MM.1S (cell line): Measurements from ENCODE around the gene SPEM2.

Experiments
- EZH2 ChIP-seq: fragments of 300-600 bp; sonication (generic); optimal IDR thresholded peaks from 2 replicates; pipeline ENCODE3; 2017; ENCODE audit warnings: low read depth, mild to moderate bottlenecking, antibody characterized with exemption, low read length, mixed read lengths
- EZH2phosphoT487 ChIP-seq: fragments of 300-600 bp; sonication (generic); IDR thresholded peaks from 2 replicates; pipeline ENCODE4 v1.6.1; 2018; ENCODE audit warnings: antibody characterized with exemption, low read length
- TF ChIP-seq, protein P1 (sequence below): fragments of 300-600 bp; sonication (generic); IDR thresholded peaks from 2 replicates; pipeline ENCODE4 v1.5.1; 2016; ENCODE audit warnings: antibody characterized with exemption, low read length, mixed read lengths

DNA sequence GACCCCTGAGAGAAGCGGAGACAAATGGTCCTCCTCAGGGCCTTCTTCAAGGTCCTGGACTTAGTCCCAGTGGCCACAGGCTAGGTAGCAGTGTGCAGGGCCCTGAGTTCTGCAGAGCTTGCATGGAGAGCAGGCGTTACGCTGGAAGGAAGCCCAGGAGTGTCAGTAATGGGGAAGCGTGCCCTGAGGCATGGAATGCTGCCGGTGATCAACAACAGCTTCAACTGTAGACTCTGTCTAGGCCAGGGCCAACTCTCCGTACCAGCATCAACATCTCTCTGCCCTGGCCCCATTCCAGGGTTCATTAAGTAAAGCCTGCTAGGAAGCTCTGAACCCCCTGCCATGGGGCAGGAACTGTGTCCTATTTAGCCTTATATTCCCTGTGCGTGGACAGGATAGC is 45.1 kb upstream of the SPEM2 start:
- TF ChIP-seq, protein P1, sequence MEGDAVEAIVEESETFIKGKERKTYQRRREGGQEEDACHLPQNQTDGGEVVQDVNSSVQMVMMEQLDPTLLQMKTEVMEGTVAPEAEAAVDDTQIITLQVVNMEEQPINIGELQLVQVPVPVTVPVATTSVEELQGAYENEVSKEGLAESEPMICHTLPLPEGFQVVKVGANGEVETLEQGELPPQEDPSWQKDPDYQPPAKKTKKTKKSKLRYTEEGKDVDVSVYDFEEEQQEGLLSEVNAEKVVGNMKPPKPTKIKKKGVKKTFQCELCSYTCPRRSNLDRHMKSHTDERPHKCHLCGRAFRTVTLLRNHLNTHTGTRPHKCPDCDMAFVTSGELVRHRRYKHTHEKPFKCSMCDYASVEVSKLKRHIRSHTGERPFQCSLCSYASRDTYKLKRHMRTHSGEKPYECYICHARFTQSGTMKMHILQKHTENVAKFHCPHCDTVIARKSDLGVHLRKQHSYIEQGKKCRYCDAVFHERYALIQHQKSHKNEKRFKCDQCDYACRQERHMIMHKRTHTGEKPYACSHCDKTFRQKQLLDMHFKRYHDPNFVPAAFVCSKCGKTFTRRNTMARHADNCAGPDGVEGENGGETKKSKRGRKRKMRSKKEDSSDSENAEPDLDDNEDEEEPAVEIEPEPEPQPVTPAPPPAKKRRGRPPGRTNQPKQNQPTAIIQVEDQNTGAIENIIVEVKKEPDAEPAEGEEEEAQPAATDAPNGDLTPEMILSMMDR = no peak
- TF ChIP-seq EZH2 (no peak), EZH2phosphoT487 (no peak)
